Dendritic cell treated with granulocyte-macrophage colony-stimulating factor and Interleukin-4, amounts not matched to agents 40 ng/mL and 50 ng/mL, for 4 days (primary cell): ENCODE measurements around the gene P3H4.

ENCODE experiments used
- H3K27ac Mint-ChIP-seq: one replicate; pipeline ENCODE4 v1.8.0; 2022; ENCODE audit warnings: mild to moderate bottlenecking, mixed read lengths
- H3K27me3 Mint-ChIP-seq: one replicate; pipeline ENCODE4 v1.8.0; 2022; ENCODE audit warnings: mild to moderate bottlenecking, mixed read lengths
- H3K36me3 Mint-ChIP-seq: one replicate; pipeline ENCODE4 v1.8.0; 2022; ENCODE audit warnings: low read depth, mixed read lengths
- H3K4me1 Mint-ChIP-seq: one replicate; pipeline ENCODE4 v1.8.0; 2022; ENCODE audit warnings: low read depth, mixed read lengths
- H3K4me3 Mint-ChIP-seq: one replicate; pipeline ENCODE4 v1.8.0; 2022; ENCODE audit warnings: mild to moderate bottlenecking, moderate library complexity, mixed read lengths
- H3K9me3 Mint-ChIP-seq: one replicate; pipeline ENCODE4 v1.8.0; 2022; ENCODE audit warnings: mixed read lengths
- intact Hi-C: fragments of 100-400 bp; cut with micrococcal nuclease; formaldehyde crosslinking; loops from one replicate; pipeline ENCODE4 v1.15.0; 2022

Gene P3H4

DNA sequence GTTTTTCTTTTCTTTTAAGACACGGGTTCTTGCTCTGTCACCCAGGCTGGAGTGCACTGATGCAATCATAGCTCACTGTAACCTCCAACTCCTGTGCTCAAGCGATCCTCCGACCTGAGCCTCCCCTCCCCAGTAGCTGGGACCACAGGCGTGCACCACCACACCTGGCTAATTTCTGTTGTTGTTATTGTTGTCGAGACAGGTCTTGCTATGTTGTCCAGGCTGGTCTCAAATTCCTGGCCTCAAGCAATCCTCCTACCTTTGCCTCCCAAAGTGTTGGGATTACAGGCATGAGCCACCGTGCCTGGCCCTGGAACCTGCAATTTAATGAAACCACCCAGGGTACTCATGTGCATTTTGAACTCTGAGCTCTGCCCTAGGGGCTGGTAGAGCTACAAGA is 49.4 kb downstream of the P3H4 start:
- no peak overlapping the region for H3K27ac Mint-ChIP-seq
- intact Hi-C loops, result no loop called here
- no peak overlapping the region for H3K4me3 Mint-ChIP-seq
- H3K9me3 Mint-ChIP-seq, result no peaks in the 10 kb centered on the region
- peaks cover 96% of the 10 kb centered on the region for H3K36me3 Mint-ChIP-seq
- H3K4me1 Mint-ChIP-seq, result no peaks in the 10 kb centered on the region
- no peaks in the 10 kb centered on the region for H3K27me3 Mint-ChIP-seq

- Mint-ChIP-seq H3K4me3 (no peak overlapping the region), H3K36me3 (peaks cover 96% of the 10 kb centered on the region), H3K27ac (no peak overlapping the region), H3K4me1 (no peaks in the 10 kb centered on the region), H3K9me3 (no peaks in the 10 kb centered on the region), H3K27me3 (no peaks in the 10 kb centered on the region)
- intact Hi-C loops, result no loop called here
These were observed 50.9 kb downstream of the P3H4 start for GRCh38 chr17:41760878-41761277.

DNA sequence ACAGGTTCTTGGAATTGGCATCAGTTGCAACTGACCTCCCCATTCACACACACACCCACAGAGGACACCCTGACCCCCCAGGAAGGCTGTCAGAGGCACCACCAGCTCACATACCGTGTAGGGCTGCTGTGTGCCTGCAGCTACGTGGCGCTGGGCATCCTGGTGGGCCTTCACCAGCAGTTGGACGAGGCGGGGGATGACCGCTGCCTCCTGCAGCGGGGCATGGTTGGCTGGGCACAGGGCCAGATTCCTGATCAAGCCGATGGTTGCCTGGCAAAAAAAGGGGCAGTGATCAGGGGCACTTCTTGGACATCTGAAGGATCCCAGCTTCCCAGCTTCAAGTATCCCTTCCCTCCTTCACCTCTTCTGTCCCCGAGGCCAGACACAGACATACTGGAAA is 53.1 kb downstream of the P3H4 start:
- H3K27me3 Mint-ChIP-seq, result no peaks in the 10 kb centered on the region
- intact Hi-C loops, result no loop called here
- no peak overlapping the region for H3K27ac Mint-ChIP-seq
- H3K4me3 Mint-ChIP-seq, result no peak overlapping the region
- peaks cover 96% of the 10 kb centered on the region for H3K36me3 Mint-ChIP-seq
- H3K4me1 Mint-ChIP-seq, result no peaks in the 10 kb centered on the region
- no peaks in the 10 kb centered on the region for H3K9me3 Mint-ChIP-seq

- H3K27me3 Mint-ChIP-seq, result no peaks in the 10 kb centered on the region
- intact Hi-C loops, result no loop called here
- no peak overlapping the region for H3K4me3 Mint-ChIP-seq
- H3K36me3 Mint-ChIP-seq, result peaks cover 63% of the 10 kb centered on the region
- no peaks in the 10 kb centered on the region for H3K9me3 Mint-ChIP-seq
- no peaks in the 10 kb centered on the region for H3K4me1 Mint-ChIP-seq
- no peak overlapping the region for H3K27ac Mint-ChIP-seq
These were observed 57.7 kb downstream of the P3H4 start for GRCh38 chr17:41754066-41754465.
